GF-D8 (cell line): ENCODE measurements around the gene ZBTB46.
"Not testable (repeated sequence)": the region's sequence is repeated elsewhere in the genome, so short reads cannot be mapped to it uniquely, and the experiment has no call there.

ENCODE experiments used
- DNase-seq: peaks from one replicate; lab custom pipeline; 2025; lab: John Stamatoyannopoulos, UW

Gene ZBTB46

GRCh38 chr20:63814891-63815614 is 16.0 kb downstream of the ZBTB46 start:
- DNase-seq: no peak

GRCh38 chr20:63811491-63811875 is 19.6 kb downstream of the ZBTB46 start:
- no peak for DNase-seq

DNA sequence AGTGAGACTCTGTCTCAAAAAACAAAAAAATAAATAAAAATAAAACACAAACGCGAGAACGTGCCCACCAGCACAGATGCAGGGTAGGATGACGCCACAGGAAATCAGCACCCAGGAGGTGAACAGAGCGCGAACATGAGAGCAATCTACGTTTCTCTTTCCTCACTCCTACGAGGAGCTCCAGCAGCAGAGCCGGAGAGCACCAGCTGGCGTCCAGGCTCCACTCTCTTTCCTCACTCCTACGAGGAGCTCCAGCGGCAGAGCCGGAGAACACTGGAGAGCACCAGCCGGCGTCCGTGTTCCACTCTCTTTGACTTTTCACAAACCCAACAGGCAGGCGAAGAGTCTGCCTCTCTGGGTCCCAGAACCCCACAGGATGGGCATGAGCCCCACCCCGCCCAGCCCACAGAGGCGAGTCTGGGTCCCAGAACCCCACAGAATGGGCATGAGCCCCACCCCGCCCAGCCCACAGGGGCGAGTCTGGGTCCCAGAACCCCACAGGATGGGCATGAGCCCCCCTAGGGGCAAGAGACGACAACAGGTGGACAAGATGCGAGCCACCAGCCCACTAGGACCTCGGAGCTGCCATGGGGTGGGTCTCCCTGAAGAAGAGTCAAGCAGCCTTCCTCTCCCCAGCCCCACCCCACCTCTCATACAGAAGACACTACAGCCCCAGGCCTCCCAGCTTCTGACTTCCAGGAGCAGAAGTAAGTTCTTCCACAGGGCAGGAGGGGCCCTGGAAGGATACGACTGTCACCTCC is 20.2 kb downstream of the ZBTB46 start:
- DNase-seq: no peak

GRCh38 chr20:63809856-63810255 is 21.2 kb downstream of the ZBTB46 start:
- DNase-seq: no peak

DNA sequence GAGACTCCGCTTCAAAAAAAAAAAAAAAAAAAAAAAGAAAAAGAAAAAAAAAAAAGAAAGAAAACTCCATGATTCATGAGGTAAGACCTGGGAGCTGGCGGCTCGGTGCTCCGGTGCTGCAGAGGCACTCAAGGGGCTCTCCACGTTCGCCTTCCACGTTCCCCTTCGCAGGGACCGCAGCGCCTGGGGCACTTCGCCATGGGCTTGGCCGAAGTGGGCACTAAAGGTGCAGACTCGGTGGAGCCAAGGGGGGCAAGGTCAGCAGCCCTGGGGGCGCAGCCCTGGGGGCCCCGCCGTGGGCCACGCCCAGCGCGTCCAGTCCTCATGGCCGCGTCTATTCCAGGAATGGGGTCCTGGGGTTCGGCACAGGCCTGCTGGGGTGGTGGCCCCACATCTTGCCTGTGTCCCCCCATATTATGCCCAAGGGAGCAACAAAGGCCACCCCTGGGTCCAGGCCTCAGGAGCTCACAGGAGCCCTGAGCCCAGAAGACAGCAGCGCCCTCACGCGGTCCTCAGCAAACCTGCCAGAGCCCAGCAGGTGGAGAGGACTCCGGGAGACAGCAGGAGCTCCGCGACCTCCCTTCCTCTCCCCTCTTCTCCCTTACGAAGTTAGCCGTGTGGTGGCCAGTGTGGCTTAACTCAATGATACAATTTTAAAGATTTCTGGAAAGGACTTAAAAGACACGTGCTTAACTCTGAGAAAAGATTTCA is 21.9 kb downstream of the ZBTB46 start:
- DNase-seq: no peak

- DNase-seq: no peak
These were observed 22.8 kb downstream of the ZBTB46 start for GRCh38 chr20:63808145-63808724.

DNA sequence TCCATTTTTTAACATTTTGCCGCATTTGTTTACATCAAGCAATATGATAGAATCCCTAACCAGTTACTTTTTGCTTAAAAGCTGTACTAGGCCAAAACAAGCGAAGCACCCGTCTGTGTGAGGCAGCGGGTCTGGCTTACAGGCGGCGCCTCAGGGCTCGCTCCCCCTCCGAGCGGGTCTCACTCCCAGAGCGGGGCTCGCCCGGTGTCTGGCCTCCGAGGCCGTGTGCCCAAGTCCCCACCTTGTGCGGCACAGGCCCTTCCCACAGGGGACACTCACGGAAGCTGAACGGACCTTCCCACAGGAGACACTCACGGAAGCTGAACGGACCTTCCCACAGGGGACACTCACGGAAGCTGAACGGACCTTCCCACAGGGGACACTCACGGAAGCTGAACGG is 23.4 kb downstream of the ZBTB46 start:
- DNase-seq: no peak

DNA sequence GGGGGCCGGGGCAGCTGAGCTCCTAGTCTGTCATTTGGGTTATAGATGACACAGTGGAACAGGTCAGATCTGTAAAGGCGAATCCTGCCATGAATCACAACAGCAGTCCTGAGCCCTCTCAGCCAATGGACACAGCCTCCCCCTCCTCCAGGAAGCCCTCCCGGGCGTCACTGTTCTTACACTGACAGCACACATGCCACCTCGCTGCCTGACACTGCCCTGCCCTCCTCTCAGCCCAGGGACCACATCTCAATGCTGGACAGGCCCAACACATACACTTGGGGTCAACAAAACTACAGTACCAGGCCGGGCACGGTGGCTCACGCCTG is 26.8 kb downstream of the ZBTB46 start:
- DNase-seq: no peak

DNA sequence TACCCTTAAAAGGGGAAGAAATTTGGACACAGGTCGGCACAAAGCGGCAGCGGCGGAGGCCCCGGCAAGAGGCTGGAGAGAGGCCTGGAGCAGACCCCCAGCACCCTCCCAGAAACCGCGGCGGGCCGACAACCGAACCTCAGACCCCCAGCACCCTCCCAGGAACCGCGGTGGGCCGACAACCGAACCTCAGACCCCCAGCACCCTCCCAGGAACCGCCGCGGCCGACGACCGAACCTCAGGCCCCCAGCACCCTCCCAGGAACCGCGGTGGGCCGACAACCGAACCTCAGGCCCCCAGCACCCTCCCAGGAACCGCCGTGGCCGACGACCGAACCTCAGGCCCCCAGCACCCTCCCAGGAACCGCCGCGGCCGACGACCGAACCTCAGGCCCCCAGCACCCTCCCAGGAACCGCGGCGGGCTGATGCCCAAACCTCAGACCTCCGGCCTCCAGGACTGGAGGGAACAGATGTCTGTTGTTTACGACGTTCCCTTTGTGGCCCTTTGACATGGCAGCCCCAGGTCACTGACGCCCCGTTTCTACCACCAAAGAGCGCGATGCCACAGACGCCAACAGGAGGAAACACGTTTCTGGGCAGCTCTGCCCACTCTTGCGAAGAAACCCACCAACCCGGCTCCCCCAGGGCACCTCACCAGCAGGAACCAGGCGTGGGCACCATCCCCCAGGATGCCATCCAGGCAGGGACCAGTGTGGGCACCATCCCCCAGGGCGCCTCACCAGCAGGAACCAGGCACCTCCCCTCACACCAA is 28.4 kb downstream of the ZBTB46 start:
- no peak for DNase-seq

DNA sequence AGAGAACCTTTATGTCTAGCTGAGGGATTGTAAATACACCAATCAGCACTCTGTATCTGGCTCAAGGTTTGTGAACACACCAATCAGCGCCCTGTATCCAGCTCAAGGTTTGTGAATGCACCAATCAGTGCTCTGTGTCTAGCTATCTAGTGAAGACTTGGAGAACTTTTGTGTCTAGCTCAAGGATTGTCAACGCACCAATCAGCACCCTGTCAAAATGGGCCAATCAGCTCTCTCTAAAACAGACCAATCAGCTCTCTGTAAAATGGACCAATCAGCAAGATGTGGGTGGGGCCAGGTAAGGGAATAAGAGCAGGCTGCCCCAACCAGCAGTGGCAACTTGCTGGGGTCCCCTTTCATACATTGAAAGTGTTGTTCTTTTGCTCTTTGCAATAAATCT is 29.9 kb downstream of the ZBTB46 start:
- not testable (repeated sequence) for DNase-seq

DNA sequence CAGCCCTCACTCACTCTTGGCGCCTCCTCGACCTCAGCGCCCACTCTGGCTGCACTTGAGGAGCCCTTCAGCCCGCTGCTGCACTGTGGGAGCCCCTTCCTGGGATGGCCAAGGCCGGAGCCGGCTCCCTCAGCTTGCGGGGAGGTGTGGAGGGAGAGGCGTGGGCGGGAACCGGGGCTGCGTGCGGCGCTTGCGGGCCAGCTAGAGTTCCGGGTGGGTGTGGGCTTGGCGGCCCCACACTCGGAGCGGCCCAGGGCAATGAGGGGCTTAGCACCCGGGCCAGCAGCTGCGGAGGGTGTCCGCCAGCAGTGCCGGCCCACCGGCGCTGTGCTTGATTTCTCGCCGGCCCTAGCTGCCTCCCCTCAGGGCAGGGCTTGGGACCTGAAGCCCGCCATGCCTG is 30.7 kb downstream of the ZBTB46 start:
- not testable (repeated sequence) for DNase-seq

DNA sequence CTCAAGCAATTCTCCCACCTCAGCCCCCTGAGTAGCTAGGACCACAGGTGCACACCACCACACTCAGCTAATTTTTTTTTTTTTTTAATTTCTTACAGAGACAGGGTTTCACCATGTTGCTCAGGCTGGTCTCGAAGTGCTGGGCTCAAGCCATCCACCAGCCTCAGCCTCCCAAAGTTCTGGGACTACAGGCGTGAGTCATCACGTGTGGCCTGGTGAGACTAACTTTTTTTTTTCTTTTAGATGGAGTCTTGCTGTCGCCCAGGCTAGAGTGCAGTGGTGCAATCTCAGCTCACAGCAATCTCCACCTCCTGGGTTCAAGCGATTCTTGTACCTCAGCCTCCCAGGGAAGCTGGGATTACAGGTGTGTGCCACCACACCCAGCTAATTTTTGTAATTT is 31.9 kb downstream of the ZBTB46 start:
- not testable (repeated sequence) for DNase-seq

GRCh38 chr20:63797175-63797574 is 33.9 kb downstream of the ZBTB46 start:
- not testable (repeated sequence) for DNase-seq

GRCh38 chr20:63795178-63795830 is 35.8 kb downstream of the ZBTB46 start:
- DNase-seq: no peak

DNA sequence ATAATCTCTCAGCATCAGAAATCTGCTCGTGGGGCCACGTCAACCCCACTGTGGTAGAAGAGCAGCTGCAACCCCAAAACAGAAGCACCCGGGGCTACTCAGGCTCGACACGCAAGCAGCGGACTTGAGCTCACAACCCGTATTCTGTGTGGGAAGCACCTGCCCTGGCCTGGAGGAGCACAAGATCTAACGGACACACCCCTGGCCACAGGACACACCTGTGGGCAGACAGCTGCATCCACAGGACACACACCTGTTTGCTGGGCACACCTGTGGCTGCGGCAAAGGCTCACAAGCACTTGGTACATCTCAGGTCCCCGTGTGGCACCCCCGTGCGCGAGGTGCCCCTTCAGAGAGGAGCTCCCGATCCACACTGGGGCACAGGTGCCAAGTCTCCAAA is 36.5 kb downstream of the ZBTB46 start:
- DNase-seq: no peak

- no peak for DNase-seq
These were observed 38.2 kb downstream of the ZBTB46 start for GRCh38 chr20:63792866-63793265.

GRCh38 chr20:63791497-63792156 is 39.4 kb downstream of the ZBTB46 start:
- no peak for DNase-seq

DNA sequence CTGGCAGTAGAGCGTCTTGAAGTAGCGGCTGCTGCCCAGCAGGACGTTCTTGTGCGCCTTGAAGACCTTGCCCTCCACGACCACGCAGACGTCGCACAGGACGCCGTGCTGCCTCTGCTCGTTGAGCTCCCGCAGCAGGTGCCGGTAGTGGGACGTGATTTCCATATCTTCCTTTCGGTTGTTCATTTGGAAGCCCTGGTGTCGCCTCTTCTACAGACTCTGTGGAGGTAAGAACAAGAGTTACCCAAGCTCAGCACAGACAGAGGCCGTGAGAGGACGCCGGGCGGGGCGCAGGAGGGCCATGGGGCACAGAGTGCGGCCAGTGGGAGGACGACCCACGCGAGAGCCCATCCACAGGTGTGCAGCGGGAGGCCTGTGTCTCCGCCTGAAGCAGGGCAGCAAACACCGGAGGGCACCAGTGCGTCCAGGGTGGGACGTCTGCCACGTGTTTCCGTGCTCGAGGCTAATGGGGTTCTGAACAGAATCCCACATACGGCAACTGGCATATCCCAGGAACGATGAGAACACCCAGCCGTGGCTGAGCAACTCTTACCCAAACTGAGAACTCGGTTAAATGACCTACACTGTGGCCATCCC is 40.4 kb downstream of the ZBTB46 start:
- no peak for DNase-seq

- DNase-seq: no peak
These were observed 41.1 kb downstream of the ZBTB46 start for GRCh38 chr20:63789836-63790571.

DNA sequence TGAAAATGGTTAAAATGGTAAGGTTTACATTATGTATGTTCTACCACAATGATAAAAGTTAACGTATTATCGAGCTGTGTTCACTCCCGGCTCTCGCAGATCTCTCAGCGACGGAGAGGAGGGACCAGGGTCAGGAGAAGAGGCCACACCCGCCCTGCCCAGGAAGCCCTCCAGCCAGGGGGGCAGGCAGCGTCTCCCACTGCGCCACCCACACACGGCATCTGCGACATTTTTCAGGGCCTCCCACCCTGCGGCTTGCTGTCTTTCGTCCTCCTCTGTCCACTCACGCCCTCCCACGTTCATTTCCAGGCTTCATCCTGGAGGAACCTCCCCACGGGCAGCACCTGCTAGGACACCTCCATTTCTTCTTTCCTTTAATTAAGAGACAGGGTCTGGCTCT is 43.3 kb downstream of the ZBTB46 start:
- no peak for DNase-seq
